Measurements from ENCODE around the gene LRIF1. TPM values are rescaled to one million over a fixed set of nuclear protein-coding genes. Genes with fewer than 3 reads are reported as not detected.

Gene LRIF1
- total and polyA plus RNA-seq, 2 experiments from 2014 or later: 9.5 to 12.8 TPM

DNA sequence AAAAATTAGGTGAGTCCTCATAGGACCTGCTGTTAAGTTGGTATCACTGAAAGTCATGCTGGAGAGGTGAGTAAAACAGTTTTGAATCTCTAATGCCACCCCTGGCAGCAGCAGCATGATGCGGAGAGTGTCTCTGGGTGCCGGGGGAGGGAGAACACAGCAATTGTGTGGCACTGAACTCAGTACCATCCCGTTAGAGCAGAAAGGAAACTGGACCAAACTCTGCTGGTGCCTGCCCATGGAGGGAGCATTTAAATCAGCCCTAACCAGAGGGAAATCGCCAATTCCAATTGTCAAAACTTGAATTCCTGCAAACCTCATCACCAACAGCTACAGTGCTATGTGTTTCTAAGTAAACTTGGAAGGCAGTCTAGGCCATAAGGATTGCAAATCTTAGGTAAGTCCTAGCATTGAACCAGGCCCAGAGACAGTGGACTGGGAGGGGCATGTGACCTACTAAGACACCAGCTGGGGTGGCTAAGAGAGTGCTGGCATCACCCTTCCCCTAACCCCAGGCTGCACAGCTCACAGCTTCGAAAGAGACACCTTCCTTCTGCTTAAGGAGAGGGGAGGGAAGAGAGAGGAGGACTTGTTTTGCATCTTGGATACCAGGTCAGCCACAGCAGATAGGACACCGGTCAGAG is 60.8 kb downstream of the LRIF1 start:
- Histone ChIP-seq H3K27me3 (no peaks in the 10 kb centered on the region), H3K4me3 (no peak overlapping the region)

GRCh38 chr1:110899458-110899843 is 64.3 kb downstream of the LRIF1 start:
- Histone ChIP-seq H3K36me3 (replicated peaks; ENCODE audit: insufficient read depth, low read depth) (no peaks in the 10 kb centered on the region), H3K9me3 (ENCODE audit: low read depth) (no peaks in the 10 kb centered on the region), H2AFZ (no peak overlapping the region), H3K4me1 (ENCODE audit: insufficient read depth) (no peaks in the 10 kb centered on the region), H3K79me2 (no peaks in the 10 kb centered on the region), H3K27me3 (no peaks in the 10 kb centered on the region), H3K27ac (no peak overlapping the region), H3K4me3 (no peak overlapping the region), H3K4me2 (no peak overlapping the region), H3K9me2 (replicated peaks; ENCODE audit: insufficient read depth) (no peaks in the 10 kb centered on the region), H4K20me1 (ENCODE audit: insufficient read depth, poor library complexity, severe bottlenecking) (no peaks in the 10 kb centered on the region)
- TF ChIP-seq EZH2phosphoT487 (IDR thresholded peaks at IDR 0.05; ENCODE audit: low read depth, severe bottlenecking, unreplicated experiment): no peak
- TF ChIP-seq EZH2 (IDR thresholded peaks at IDR 0.05; ENCODE audit: borderline replicate concordance): no peak
- no peak for TF ChIP-seq CTCF (IDR thresholded peaks at IDR 0.05; ENCODE audit: poor library complexity)
- WGBS (ENCODE audit: low lambda C conversion rate, missing lambda C conversion rate): 70% methylated on average over 1 of the region's 1 CpG
- no peak for DNase-seq (ENCODE audit: low spot score)

More for the DNA sequence above, 60.8 kb downstream of the LRIF1 start:
- no peaks in the 10 kb centered on the region for H3K9me2 ChIP-seq (replicated peaks; ENCODE audit: insufficient read depth)
- no peak overlapping the region for H3K4me2 ChIP-seq
- H3K79me2 ChIP-seq: no peaks in the 10 kb centered on the region
- H3K9me3 ChIP-seq (ENCODE audit: low read depth): no peaks in the 10 kb centered on the region
- WGBS (ENCODE audit: low lambda C conversion rate, missing lambda C conversion rate): 86% methylated on average over 6 of the region's 6 CpGs
- DNase-seq (ENCODE audit: low spot score): no peak
- H3K4me1 ChIP-seq (ENCODE audit: insufficient read depth): no peaks in the 10 kb centered on the region
- no peak overlapping the region for H3K27ac ChIP-seq
- H3K36me3 ChIP-seq (replicated peaks; ENCODE audit: insufficient read depth, low read depth): no peaks in the 10 kb centered on the region
- no peaks in the 10 kb centered on the region for H4K20me1 ChIP-seq (ENCODE audit: insufficient read depth, poor library complexity, severe bottlenecking)
- TF ChIP-seq EZH2 (IDR thresholded peaks at IDR 0.05; ENCODE audit: borderline replicate concordance): no peak
- no peak for TF ChIP-seq EZH2phosphoT487 (IDR thresholded peaks at IDR 0.05; ENCODE audit: low read depth, severe bottlenecking, unreplicated experiment)
- no peak for TF ChIP-seq CTCF (IDR thresholded peaks at IDR 0.05; ENCODE audit: poor library complexity)
- H2AFZ ChIP-seq: no peak overlapping the region

DNA sequence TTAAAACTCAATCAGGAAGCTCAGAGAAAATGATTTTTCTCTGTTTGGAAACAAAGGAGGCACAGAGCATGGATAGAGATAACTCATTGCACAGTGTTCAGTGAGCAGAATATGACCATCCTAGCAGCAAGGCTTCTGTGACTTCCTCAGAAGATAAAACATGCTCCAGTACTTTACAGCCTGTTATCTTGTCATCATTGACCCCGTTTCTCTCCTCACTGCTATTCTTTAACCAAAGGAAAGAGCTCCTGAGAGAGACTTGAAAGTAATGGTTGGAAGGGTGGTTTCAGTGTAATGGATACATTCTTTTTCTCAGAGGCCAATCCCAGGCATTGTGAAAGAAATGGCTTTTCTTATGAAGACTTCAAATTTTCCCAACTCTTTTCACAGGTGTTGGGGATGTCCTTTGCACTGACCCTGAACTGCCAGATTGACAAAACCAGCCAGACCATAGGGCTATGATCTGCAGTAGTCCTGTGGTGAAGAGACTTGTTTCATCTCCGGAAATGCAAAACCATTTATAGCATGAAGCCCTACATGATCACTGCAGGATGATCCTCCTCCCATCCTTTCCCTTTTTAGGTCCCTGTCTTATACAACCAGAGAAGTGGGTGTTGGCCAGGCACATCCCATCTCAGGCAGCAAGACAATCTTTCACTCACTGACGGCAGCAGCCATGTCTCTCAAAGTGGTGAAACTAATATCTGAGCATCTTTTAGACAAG is 64.8 kb downstream of the LRIF1 start:
- Histone ChIP-seq H2AFZ (no peak overlapping the region), H4K20me1 (ENCODE audit: insufficient read depth, poor library complexity, severe bottlenecking) (no peaks in the 10 kb centered on the region), H3K27me3 (no peaks in the 10 kb centered on the region), H3K9me3 (ENCODE audit: low read depth) (no peaks in the 10 kb centered on the region), H3K27ac (no peak overlapping the region), H3K9me2 (replicated peaks; ENCODE audit: insufficient read depth) (no peaks in the 10 kb centered on the region), H3K36me3 (replicated peaks; ENCODE audit: insufficient read depth, low read depth) (no peaks in the 10 kb centered on the region), H3K4me3 (no peak overlapping the region), H3K4me2 (no peak overlapping the region), H3K79me2 (no peaks in the 10 kb centered on the region), H3K4me1 (ENCODE audit: insufficient read depth) (no peaks in the 10 kb centered on the region)
- no peak for DNase-seq (ENCODE audit: low spot score)
- no peak for TF ChIP-seq EZH2 (IDR thresholded peaks at IDR 0.05; ENCODE audit: borderline replicate concordance)
- no peak for TF ChIP-seq CTCF (IDR thresholded peaks at IDR 0.05; ENCODE audit: poor library complexity)
- no peak for TF ChIP-seq EZH2phosphoT487 (IDR thresholded peaks at IDR 0.05; ENCODE audit: low read depth, severe bottlenecking, unreplicated experiment)
- 65% methylated on average over 3 of the region's 3 CpGs for WGBS (ENCODE audit: low lambda C conversion rate, missing lambda C conversion rate)
